Endothelial cell (in vitro differentiated cells): Measurements from ENCODE around the gene SMIM13. TPM values are rescaled to one million over a fixed set of nuclear protein-coding genes. Genes with fewer than 3 reads are reported as not detected.

Experiments
- DNase-seq: peaks from one replicate; pipeline ENCODE4 v3.0.0; 2021; ENCODE audit warnings: low spot score
- H3K27ac Mint-ChIP-seq: one replicate; pipeline ENCODE4 v1.8.0; 2021; ENCODE audit warnings: mixed read lengths, inconsistent platforms; ENCODE audit not compliant: unreplicated experiment
- H3K27me3 Mint-ChIP-seq: one replicate; pipeline ENCODE4 v1.8.0; 2021; ENCODE audit warnings: mild to moderate bottlenecking, moderate library complexity, mixed read lengths, inconsistent platforms; ENCODE audit not compliant: unreplicated experiment
- H3K36me3 Mint-ChIP-seq: one replicate; pipeline ENCODE4 v1.8.0; 2021; ENCODE audit warnings: mild to moderate bottlenecking, low read depth, mixed read lengths, inconsistent platforms; ENCODE audit not compliant: unreplicated experiment
- H3K4me1 Mint-ChIP-seq: one replicate; pipeline ENCODE4 v1.8.0; 2021; ENCODE audit warnings: mild to moderate bottlenecking, mixed read lengths, inconsistent platforms; ENCODE audit not compliant: unreplicated experiment
- H3K4me3 Mint-ChIP-seq: one replicate; pipeline ENCODE4 v1.8.0; 2021; ENCODE audit warnings: mild to moderate bottlenecking, mixed read lengths, inconsistent platforms; ENCODE audit not compliant: unreplicated experiment
- H3K9me3 Mint-ChIP-seq: one replicate; pipeline ENCODE4 v1.8.0; 2021; ENCODE audit warnings: mixed read lengths, inconsistent platforms; ENCODE audit not compliant: unreplicated experiment
- CTCF ChIP-seq: fragments of 200-600 bp; sonication (generic); IDR thresholded peaks from one replicate; pipeline ENCODE4 v1.5.0; 2021; ENCODE audit warnings: antibody characterized with exemption; ENCODE audit not compliant: unreplicated experiment
- total RNA-seq: library from RNA; stranded (reverse); fragmentation: NEBNext Ultra II Directional; extraction: Animal tissue kit (Norgen Biotek cat#: 25700); gene quantifications from one replicate; pipeline ENCODE4 v1.2.1, GENCODE V29; 2021; ENCODE audit not compliant: unreplicated experiment

SMIM13 gene
- total RNA-seq, 1 donor from 2014 or later = 8.7 TPM

GRCh38 chr6:11128608-11129007 lies 35.0 kb downstream of the SMIM13 start:
- Mint-ChIP-seq H3K36me3 (no peaks in the 10 kb centered on the region), H3K4me1 (no peaks in the 10 kb centered on the region), H3K27me3 (no peaks in the 10 kb centered on the region), H3K4me3 (no peak overlapping the region), H3K27ac (no peak overlapping the region), H3K9me3 (no peaks in the 10 kb centered on the region)
- DNase-seq = no peak
- TF ChIP-seq CTCF = no peak

- Mint-ChIP-seq H3K36me3 (no peaks in the 10 kb centered on the region), H3K4me3 (no peak overlapping the region), H3K4me1 (no peaks in the 10 kb centered on the region), H3K27me3 (no peaks in the 10 kb centered on the region), H3K27ac (no peak overlapping the region), H3K9me3 (no peaks in the 10 kb centered on the region)
- TF ChIP-seq CTCF = no peak
- DNase-seq = no peak
Observed at GRCh38 chr6:11129908-11130565, 36.4 kb downstream of the SMIM13 start.

GRCh38 chr6:11130605-11131004 lies 37.0 kb downstream of the SMIM13 start:
- Mint-ChIP-seq H3K4me3 (no peak overlapping the region), H3K9me3 (no peaks in the 10 kb centered on the region), H3K27ac (no peak overlapping the region), H3K27me3 (no peaks in the 10 kb centered on the region), H3K4me1 (no peaks in the 10 kb centered on the region), H3K36me3 (no peaks in the 10 kb centered on the region)
- no peak for TF ChIP-seq CTCF
- no peak for DNase-seq

GRCh38 chr6:11132194-11132888 lies 38.7 kb downstream of the SMIM13 start:
- no peak overlapping the region for H3K27ac Mint-ChIP-seq
- no peak for DNase-seq
- no peaks in the 10 kb centered on the region for H3K27me3 Mint-ChIP-seq
- no peak overlapping the region for H3K4me3 Mint-ChIP-seq
- H3K9me3 Mint-ChIP-seq = no peaks in the 10 kb centered on the region
- H3K4me1 Mint-ChIP-seq = no peaks in the 10 kb centered on the region
- TF ChIP-seq CTCF = no peak
- no peaks in the 10 kb centered on the region for H3K36me3 Mint-ChIP-seq

GRCh38 chr6:11133281-11133680 lies 39.6 kb downstream of the SMIM13 start:
- Mint-ChIP-seq H3K36me3 (no peaks in the 10 kb centered on the region), H3K4me3 (no peak overlapping the region), H3K27ac (no peak overlapping the region), H3K4me1 (no peaks in the 10 kb centered on the region), H3K27me3 (no peaks in the 10 kb centered on the region), H3K9me3 (no peaks in the 10 kb centered on the region)
- TF ChIP-seq CTCF = no peak
- DNase-seq = no peak
